22Rv1 (cell line): ENCODE measurements around the gene ATRAID.

Experiments used
- CTCF ChIP-seq: fragments of 450-650 bp; IDR thresholded peaks from 2 replicates; pipeline ENCODE4 v1.5.1; 2017; ENCODE audit warnings: mild to moderate bottlenecking
- ZFX ChIP-seq: fragments of 450-650 bp; IDR thresholded peaks from 2 replicates; pipeline ENCODE4 v1.6.1; 2017; ENCODE audit warnings: antibody characterized with exemption, borderline replicate concordance

DNA sequence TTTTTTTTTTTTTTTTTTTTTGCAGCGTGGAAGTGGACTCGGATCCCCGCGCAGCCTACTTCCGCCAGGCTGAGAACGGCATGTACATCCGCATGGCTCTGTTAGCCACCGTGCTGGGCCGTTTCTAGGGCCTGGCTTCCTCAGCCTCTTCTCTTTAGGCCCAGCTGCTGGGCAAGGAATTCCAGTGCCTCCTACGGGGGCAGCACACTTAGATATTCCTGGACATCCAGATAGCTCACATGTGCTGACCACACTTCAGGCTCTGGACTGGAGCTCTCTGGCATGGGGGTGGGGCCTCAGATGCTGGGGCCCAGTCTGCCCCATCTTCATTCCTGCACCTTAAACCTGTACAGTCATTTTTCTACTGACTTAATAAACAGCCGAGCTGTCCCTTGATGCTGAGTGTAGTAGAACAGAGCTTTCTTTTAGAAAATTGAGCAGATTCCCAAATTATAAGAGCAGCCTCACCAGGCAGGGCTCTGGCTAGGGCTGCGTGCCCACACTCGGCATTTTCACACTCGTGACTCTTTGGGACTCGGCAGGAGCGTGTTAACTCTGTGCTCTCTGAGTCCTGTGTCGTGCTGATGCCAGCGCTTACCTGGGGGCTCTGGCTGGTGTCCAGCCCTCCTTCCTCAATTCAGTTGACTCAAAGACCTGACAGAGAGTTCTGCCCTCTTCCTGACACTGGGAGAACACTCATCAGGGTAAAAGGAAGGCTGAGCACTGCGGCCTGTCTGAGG lies 31.7 kb downstream of the ATRAID start:
- TF ChIP-seq CTCF, result no peak
- no peak for TF ChIP-seq ZFX
